Breast epithelium (tissue), 3 donors: ENCODE measurements around the gene FPGS.

Experiments used
- POLR2A ChIP-seq: fragments of 450-650 bp; IDR thresholded peaks from one replicate; pipeline ENCODE4 v1.6.1; 2016; ENCODE audit warnings: antibody characterized with exemption, mild to moderate bottlenecking, moderate library complexity
- POLR2AphosphoS5 ChIP-seq, 3 donors: sonication (generic); formaldehyde crosslinking; IDR thresholded peaks; one replicate each; pipeline ENCODE4 v1.6.1; 2017; ENCODE audit warnings: antibody characterized with exemption in 3 of 3
- TF ChIP-seq, protein P1 (sequence below), 3 donors: fragments of 450-650 bp; IDR thresholded peaks; one replicate each; pipeline ENCODE4 v1.5.1; 2016 to 2017; ENCODE audit warnings: antibody characterized with exemption in 3 of 3, mild to moderate bottlenecking in 3 of 3, moderate library complexity in 3 of 3

DNA sequence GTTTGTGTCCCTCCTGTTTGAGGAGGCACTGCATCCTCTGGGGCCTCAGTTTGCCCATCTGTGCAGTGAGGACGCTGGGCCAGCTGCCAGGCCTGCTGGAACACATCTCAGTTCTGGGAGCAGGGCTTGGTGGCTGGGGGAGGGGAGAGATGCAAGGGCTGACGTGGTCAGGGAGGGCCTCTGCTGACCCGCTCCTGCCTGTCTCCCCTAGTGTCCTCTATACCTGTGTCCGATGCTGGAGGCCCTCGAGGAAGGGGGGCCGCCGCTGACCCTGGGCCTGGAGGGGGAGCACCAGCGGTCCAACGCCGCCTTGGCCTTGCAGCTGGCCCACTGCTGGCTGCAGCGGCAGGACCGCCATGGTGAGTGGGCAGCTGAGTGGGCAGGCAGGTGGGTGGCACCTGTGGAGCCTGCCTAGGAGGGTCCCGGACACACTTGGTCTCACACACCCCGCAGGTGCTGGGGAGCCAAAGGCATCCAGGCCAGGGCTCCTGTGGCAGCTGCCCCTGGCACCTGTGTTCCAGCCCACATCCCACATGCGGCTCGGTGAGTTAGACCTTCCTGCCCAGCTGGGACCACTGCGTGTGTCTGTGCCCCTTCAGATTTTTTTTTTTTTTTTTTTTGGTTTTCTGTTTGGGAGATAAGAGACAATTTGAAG lies 5.8 kb downstream of the FPGS start:
- TF ChIP-seq, protein P1, sequence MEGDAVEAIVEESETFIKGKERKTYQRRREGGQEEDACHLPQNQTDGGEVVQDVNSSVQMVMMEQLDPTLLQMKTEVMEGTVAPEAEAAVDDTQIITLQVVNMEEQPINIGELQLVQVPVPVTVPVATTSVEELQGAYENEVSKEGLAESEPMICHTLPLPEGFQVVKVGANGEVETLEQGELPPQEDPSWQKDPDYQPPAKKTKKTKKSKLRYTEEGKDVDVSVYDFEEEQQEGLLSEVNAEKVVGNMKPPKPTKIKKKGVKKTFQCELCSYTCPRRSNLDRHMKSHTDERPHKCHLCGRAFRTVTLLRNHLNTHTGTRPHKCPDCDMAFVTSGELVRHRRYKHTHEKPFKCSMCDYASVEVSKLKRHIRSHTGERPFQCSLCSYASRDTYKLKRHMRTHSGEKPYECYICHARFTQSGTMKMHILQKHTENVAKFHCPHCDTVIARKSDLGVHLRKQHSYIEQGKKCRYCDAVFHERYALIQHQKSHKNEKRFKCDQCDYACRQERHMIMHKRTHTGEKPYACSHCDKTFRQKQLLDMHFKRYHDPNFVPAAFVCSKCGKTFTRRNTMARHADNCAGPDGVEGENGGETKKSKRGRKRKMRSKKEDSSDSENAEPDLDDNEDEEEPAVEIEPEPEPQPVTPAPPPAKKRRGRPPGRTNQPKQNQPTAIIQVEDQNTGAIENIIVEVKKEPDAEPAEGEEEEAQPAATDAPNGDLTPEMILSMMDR (IDR thresholded peaks at IDR 0.05): no peak
- TF ChIP-seq POLR2A: no peak
- TF ChIP-seq POLR2AphosphoS5 (IDR thresholded peaks at IDR 0.05): no peak
